Measurements from ENCODE around the gene ZNF217. TPM values are rescaled to one million over a fixed set of nuclear protein-coding genes. Genes with fewer than 3 reads are reported as not detected.
"Not testable (repeated sequence)": the region's sequence is repeated elsewhere in the genome, so short reads cannot be mapped to it uniquely, and the experiment has no call there.

ZNF217 gene
- total RNA-seq, 2 experiments from 2014 or later: 51.3 to 51.8 TPM

GRCh38 chr20:53550280-53551187 lies 43.1 kb downstream of the ZNF217 start:
- no peak for ATAC-seq
- Mint-ChIP-seq H3K4me1 (ENCODE audit: low read depth) (no peaks in the 10 kb centered on the region), H3K27me3 (no peaks in the 10 kb centered on the region), H3K9me3 (no peaks in the 10 kb centered on the region), H3K4me3 (no peak overlapping the region), H3K27ac (no peak overlapping the region), H3K36me3 (ENCODE audit: low read depth) (no peaks in the 10 kb centered on the region)
- TF ChIP-seq CTCF (IDR thresholded peaks at IDR 0.05): no peak
- CTCF ChIA-PET: interaction anchor here (1.1 to 1.4 kb wide), 2 partner anchors 28 to 138 kb away, joined by 3 read pairs; no protein-coding TSS in a partner anchor
- POLR2A ChIA-PET: no interaction called here
- no peak for DNase-seq
- intact Hi-C loops (cut with micrococcal nuclease): no loop called here

GRCh38 chr20:53547664-53548239 lies 45.9 kb downstream of the ZNF217 start:
- Mint-ChIP-seq H3K4me3 (no peak overlapping the region), H3K27me3 (no peaks in the 10 kb centered on the region), H3K36me3 (ENCODE audit: low read depth) (no peaks in the 10 kb centered on the region), H3K27ac (no peak overlapping the region), H3K9me3 (no peaks in the 10 kb centered on the region), H3K4me1 (ENCODE audit: low read depth) (no peaks in the 10 kb centered on the region)
- peak; percentile 69 for TF ChIP-seq CTCF (IDR thresholded peaks at IDR 0.05)
- ATAC-seq: peak; percentile 66
- CTCF ChIA-PET: interaction anchor here (0.9 to 2.1 kb wide), 25 partner anchors 9 to 1235 kb away, joined by 3 to 9 read pairs (median 4); no protein-coding TSS in a partner anchor
- POLR2A ChIA-PET: no interaction called here
- DNase-seq: peak; percentile 38
- intact Hi-C loops (cut with micrococcal nuclease): no loop called here

- no peaks in the 10 kb centered on the region for H3K36me3 Mint-ChIP-seq (ENCODE audit: low read depth)
- intact Hi-C loops (cut with micrococcal nuclease): no loop called here
These were observed 54.1 kb downstream of the ZNF217 start for GRCh38 chr20:53539516-53539915.

GRCh38 chr20:53536382-53536781 lies 57.3 kb downstream of the ZNF217 start:
- H3K9me3 Mint-ChIP-seq; H3K27me3 Mint-ChIP-seq; H3K4me1 Mint-ChIP-seq (ENCODE audit: low read depth); intact Hi-C loops (cut with micrococcal nuclease); CTCF ChIA-PET; ATAC-seq; H3K4me3 Mint-ChIP-seq; H3K27ac Mint-ChIP-seq; POLR2A ChIA-PET; H3K36me3 Mint-ChIP-seq (ENCODE audit: low read depth); DNase-seq: not testable (repeated sequence)

More at GRCh38 chr20:53539516-53539915, 54.1 kb downstream of the ZNF217 start:
- no peak for ATAC-seq
- Mint-ChIP-seq H3K4me1 (ENCODE audit: low read depth) (no peaks in the 10 kb centered on the region), H3K27ac (no peak overlapping the region), H3K9me3 (no peaks in the 10 kb centered on the region), H3K27me3 (no peaks in the 10 kb centered on the region), H3K4me3 (no peak overlapping the region)
- POLR2A ChIA-PET: no interaction called here
- TF ChIP-seq CTCF (IDR thresholded peaks at IDR 0.05): no peak
- CTCF ChIA-PET: interaction anchor here (0.7 kb wide), 1 partner anchor 506 kb away, joined by 3 read pairs; no protein-coding TSS in a partner anchor
- no peak for DNase-seq

- ChIA-PET POLR2A (no interaction called here), CTCF (no interaction called here)
- Mint-ChIP-seq H3K9me3 (no peaks in the 10 kb centered on the region), H3K4me1 (ENCODE audit: low read depth) (no peaks in the 10 kb centered on the region), H3K36me3 (ENCODE audit: low read depth) (no peaks in the 10 kb centered on the region), H3K4me3 (no peak overlapping the region), H3K27ac (no peak overlapping the region), H3K27me3 (no peaks in the 10 kb centered on the region)
- TF ChIP-seq CTCF (IDR thresholded peaks at IDR 0.05): no peak
- intact Hi-C loops (cut with micrococcal nuclease): no loop called here
- ATAC-seq: no peak
- DNase-seq: no peak
These were observed 57.8 kb downstream of the ZNF217 start for GRCh38 chr20:53535878-53536277.

All from activated CD8-positive, alpha-beta T cell treated with anti-CD3 and anti-CD28 coated beads for 36 hours (primary cell).